Stimulated activated CD8-positive, alpha-beta memory T cell treated with anti-CD3 and anti-CD28 coated beads, Interleukin-15, amount 100 ng/mL, for 4 hours (primary cell): Measurements from ENCODE around the gene ARL4A.

Experiments
- DNase-seq, 2 donors: peaks; one replicate each; pipeline ENCODE4 v3.0.0-alpha.2; 2020; ENCODE audit warnings: low read depth in 2 of 2

ARL4A gene

DNA sequence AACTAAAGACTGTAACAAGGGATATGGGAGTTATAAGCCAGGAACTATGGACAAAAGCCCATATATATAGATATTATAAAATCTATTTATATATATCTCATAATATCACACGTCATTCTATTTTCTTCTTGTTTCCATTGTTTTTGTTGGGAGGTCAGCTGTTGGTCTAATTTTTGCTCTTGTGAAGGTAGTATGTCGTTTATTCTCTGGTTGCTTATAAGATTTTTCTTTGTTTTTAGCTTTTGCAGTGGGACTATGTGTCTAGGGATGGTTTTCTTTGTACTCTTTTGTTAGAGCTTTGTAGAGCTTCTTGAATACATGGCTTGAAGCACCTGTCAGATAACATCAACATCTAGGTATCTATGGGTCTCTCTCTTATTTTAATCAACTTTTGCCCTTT is 14.0 kb downstream of the ARL4A start:
- no peak for DNase-seq

- no peak for DNase-seq
These were observed 16.4 kb downstream of the ARL4A start for GRCh38 chr7:12703881-12704280.

DNA sequence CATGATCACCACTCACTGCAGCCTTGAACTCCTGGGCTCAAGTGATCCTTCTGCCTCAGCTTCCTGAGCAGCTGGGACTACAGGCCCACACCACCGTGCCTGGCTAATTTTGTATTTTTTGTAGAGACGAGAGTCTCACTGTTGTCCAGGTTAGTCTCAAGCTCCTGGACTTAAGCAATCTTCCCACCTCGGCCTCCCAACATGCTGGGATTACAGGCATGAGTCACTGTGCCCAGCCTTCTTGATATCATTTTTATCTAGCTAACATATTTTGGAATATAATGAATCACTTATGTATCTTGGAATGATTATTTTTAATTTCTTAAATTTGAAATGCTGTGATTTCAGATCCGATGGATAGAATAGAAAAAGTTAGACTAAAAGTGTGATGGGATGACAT is 18.4 kb downstream of the ARL4A start:
- DNase-seq = no peak

GRCh38 chr7:12706900-12707536 is 19.6 kb downstream of the ARL4A start:
- no peak for DNase-seq

DNA sequence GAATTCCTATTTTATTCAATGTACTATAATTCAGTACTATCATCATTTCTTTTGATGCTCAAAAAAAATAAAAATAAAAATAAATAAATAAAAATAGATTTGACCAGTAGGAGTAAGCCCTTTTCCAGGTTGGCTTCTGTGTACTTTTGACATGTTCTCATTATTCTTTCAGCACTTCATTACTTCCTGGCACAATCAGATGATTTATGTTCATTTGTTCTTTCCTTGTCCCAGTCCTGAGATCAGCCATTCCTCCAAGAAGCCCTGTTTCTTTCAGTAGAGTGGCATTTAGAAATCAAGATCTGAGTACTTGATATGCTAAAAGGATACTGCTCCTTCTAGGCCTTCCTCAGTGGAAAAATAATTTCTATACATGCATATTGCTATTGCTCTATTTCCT is 20.9 kb downstream of the ARL4A start:
- no peak for DNase-seq

DNA sequence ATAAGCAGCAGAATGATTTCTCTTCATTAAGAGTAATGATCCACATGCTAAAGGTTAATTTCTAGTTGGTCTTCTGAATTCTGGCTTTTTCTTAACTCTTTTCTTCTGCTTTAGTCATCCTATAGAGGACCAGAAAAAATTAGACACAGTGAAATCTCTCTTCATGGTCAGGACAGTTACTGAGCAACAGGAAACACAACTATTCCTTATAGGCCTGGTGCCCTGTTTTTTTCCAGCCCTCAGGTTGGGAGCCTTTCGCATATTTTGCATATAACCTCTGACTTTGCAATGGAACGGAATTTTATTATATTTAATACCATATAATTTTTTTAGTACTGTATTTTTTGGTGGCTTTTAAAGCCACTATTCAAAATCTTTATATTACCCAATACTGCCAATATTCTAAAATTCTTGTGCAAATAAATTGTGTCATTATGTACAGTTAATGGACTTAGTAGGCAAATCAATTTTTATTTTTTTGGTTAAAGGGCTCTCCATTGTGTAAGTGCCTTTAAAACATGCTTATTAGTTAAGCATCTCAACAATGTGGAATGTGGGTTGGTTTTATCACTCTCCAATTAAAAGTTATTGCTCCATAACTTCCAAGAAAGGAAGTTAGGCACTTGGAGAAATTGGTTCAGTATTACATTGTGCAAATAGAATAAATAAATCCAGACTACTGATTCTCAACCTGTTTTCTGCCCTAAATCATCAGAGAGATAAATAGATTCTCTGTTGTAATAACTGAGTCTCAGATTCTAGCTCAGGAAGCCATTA is 22.5 kb downstream of the ARL4A start:
- no peak for DNase-seq

- DNase-seq = no peak
These were observed 23.7 kb downstream of the ARL4A start for GRCh38 chr7:12711124-12711523.

DNA sequence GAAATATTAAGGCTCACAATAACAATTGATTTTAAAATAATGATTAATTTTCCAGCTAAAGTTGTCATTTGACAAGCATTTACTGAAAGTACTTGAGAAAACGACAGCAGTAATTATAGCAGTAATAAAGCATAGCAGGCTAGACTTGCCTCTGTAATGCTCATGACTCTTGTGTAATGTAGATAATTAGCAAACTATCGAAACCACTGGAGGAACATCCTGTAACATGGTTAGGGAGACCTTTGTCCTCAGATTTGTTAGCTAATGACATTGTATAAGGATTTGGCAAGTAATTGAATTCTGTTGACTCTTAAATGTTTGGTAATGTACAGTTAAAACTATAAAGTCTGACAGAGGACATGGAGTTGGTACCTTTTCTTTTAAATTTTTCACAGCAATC is 24.8 kb downstream of the ARL4A start:
- DNase-seq = no peak

- no peak for DNase-seq
These were observed 26.4 kb downstream of the ARL4A start for GRCh38 chr7:12713625-12714378.

GRCh38 chr7:12714379-12714737 is 26.9 kb downstream of the ARL4A start:
- no peak for DNase-seq

- DNase-seq = no peak
These were observed 28.1 kb downstream of the ARL4A start for GRCh38 chr7:12715372-12716133.

- DNase-seq = no peak
These were observed 28.8 kb downstream of the ARL4A start for GRCh38 chr7:12716134-12716681.

DNA sequence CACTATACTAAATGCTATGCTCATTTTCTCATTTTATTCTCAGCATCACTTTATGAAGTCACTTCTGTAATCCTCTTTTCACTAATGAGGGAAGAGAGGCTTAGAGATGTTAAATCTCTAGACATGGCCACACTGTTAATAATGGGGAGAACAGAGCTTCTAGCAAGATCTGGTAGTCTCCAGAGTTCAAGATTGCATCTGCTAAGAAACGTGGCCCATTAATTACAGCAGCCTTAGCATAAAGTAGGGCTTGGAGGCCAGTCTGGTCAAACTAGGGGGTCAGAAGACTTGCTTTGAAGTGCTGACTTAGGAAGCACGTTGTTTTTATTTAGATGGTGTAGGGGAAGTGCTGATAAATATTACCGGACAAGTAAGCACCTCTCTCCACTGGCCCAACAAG is 29.3 kb downstream of the ARL4A start:
- DNase-seq = no peak

DNA sequence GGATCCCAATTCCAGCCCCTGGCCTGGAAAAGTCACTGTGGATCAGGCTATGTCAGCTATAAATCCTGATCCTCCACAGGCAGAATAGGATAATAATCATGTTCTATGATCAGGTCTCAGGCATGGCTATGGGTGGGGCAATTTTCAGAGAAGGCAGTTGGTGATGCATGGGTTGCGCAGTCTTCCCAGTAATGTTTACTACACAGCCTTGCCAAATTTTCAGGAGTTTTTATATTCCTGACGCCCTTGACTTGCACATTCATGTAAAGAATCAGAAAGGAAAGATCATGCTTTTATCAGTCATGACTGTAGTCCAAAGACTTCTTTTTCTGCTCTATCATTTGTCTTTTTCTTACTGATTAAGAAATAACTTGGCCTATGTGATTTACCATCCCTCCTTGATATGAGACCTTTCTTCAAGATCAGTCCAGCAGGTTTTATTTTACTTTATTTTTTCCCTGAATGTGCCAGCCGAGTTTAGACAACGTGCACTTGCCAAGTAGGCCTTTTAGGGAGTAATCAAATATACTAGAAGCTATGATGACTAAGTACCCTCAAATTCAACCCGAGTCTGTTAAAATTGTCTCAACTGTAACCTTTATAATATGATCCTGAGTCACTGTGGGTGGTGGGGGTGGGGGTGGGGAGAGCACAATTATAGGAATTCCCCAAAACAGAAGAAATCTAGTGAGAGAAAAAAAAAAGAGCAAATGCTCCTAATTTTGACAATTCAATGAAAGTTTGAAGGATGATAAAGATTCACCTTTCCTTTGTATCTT is 31.9 kb downstream of the ARL4A start:
- DNase-seq = no peak

DNA sequence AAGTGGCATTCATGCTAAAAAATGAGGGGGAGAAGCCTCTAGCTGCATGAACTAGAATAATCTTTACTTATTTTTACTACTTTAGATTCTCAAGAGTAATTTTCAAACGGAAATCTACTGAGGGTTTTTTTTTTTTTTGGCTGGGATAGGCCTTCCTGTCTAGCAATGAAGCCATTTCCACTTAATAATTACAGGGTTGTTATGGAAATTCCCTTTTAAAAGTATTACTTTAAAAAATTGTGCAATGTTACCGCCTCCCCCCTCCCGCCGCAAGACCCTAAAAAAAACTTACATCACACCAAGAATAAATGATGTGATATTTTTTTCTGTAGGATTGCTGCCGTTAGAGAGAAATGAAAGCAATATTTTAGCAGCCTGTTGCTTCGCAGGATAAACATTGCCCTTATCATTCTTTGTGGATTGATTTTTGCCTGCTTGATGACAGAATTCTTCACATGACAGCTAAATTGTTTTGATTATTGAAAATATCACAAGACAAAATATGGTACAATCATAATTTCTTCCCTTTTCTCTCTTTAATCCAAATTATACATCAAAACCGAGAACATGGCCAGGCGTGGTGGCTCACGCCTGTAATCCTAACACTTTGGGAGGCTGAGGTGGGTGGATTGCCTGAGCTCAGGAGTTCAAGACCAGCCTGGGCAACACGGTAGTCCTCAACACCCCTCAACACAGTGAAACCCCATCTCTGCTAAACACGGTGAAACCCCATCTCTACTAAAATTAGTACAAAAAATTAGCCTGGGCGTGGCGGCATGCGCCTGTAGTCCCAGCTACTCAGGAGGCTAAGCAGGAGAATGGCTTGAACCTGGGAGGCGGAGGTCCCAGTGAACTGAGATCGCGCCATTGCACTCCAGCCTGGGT is 32.8 kb downstream of the ARL4A start:
- no peak for DNase-seq

- DNase-seq = no peak
These were observed 33.9 kb downstream of the ARL4A start for GRCh38 chr7:12721286-12721830.

- DNase-seq = no peak
These were observed 34.7 kb downstream of the ARL4A start for GRCh38 chr7:12722136-12722535.

- no peak for DNase-seq
These were observed 35.5 kb downstream of the ARL4A start for GRCh38 chr7:12722636-12723605.
